DOHH2 (cell line): ENCODE results near the gene ANGPTL7.
"Not testable (repeated sequence)": the region's sequence is repeated elsewhere in the genome, so short reads cannot be mapped to it uniquely, and the experiment has no call there.

ENCODE experiments used
- H3F3A ChIP-seq: fragments of 200-600 bp; sonication (generic), shearing (Covaris generic); 2 replicates; pipeline ENCODE4 v1.6.0; 2016; ENCODE audit warnings: antibody characterized with exemption, mild to moderate bottlenecking; ENCODE audit not compliant: control insufficient read depth, insufficient read depth
- H3K27ac ChIP-seq: fragments of 200-600 bp; sonication (generic); 2 replicates; pipeline ENCODE4 v1.5.1; 2014; ENCODE audit warnings: low read depth, mild to moderate bottlenecking, low read length, moderate library complexity
- H3K27me3 ChIP-seq: fragments of 200-600 bp; sonication (generic); 2 replicates; pipeline ENCODE4 v1.6.1; 2014; ENCODE audit warnings: mild to moderate bottlenecking, low read length, mixed read lengths; ENCODE audit not compliant: control insufficient read depth
- H3K36me3 ChIP-seq: fragments of 200-600 bp; sonication (generic); 2 replicates; pipeline ENCODE4 v1.6.1; 2014; ENCODE audit warnings: mild to moderate bottlenecking, low read length, moderate library complexity, mixed read lengths; ENCODE audit not compliant: control insufficient read depth
- H3K4me1 ChIP-seq: fragments of 200-600 bp; sonication (generic); 2 replicates; pipeline ENCODE4 v1.6.1; 2014; ENCODE audit warnings: mild to moderate bottlenecking, low read length, mixed read lengths; ENCODE audit not compliant: control insufficient read depth
- H3K4me2 ChIP-seq: fragments of 200-600 bp; sonication (generic); 2 replicates; pipeline ENCODE4 v1.6.0; 2014; ENCODE audit warnings: mild to moderate bottlenecking, low read length, moderate library complexity
- H3K4me3 ChIP-seq: fragments of 200-600 bp; sonication (generic); 2 replicates; pipeline ENCODE4 v1.5.1; 2014; ENCODE audit warnings: mild to moderate bottlenecking, low read length, mixed read lengths
- H3K79me2 ChIP-seq: fragments of 200-600 bp; sonication (generic); 2 replicates; pipeline ENCODE4 v1.6.1; 2014; ENCODE audit warnings: mild to moderate bottlenecking, low read length, mixed read lengths; ENCODE audit not compliant: control insufficient read depth
- H3K9me2 ChIP-seq: fragments of 200-600 bp; sonication (generic); replicated peaks from 2 replicates; pipeline ENCODE4 v1.6.1; 2014; ENCODE audit warnings: mild to moderate bottlenecking, low read length, mixed read lengths; ENCODE audit not compliant: control insufficient read depth
- H3K9me3 ChIP-seq: fragments of 200-600 bp; sonication (generic); 2 replicates; pipeline ENCODE4 v1.6.1; 2014; ENCODE audit warnings: antibody characterized with exemption, low read length, mixed read lengths; ENCODE audit not compliant: control insufficient read depth, insufficient read depth
- H4K20me1 ChIP-seq: fragments of 200-600 bp; sonication (generic); 2 replicates; pipeline ENCODE4 v1.6.0; 2014; ENCODE audit warnings: low read depth, mild to moderate bottlenecking, antibody characterized with exemption, low read length, moderate library complexity; ENCODE audit not compliant: control insufficient read depth, insufficient read depth
- CTCF ChIP-seq: fragments of 200-600 bp; sonication (generic); IDR thresholded peaks from one replicate; pipeline ENCODE4 v1.5.1; 2014; ENCODE audit warnings: antibody characterized with exemption, mild to moderate bottlenecking, low read depth, low read length; ENCODE audit not compliant: poor library complexity, severe bottlenecking
- EZH2phosphoT487 ChIP-seq: fragments of 200-600 bp; sonication (generic); IDR thresholded peaks from 2 replicates; pipeline ENCODE4 v1.6.1; 2017; ENCODE audit warnings: borderline replicate concordance, mild to moderate bottlenecking, antibody characterized with exemption, low read length, moderate library complexity, mixed read lengths

Gene ANGPTL7

GRCh38 chr1:11157867-11158266 lies 31.3 kb upstream of the ANGPTL7 start:
- TF ChIP-seq EZH2phosphoT487, result no peak
- no peak for TF ChIP-seq CTCF
- Histone ChIP-seq H3K4me2 (no peak overlapping the region), H3K79me2 (no peaks in the 10 kb centered on the region), H3K27ac (no peak overlapping the region), H3K4me1 (peaks cover 9% of the 10 kb centered on the region), H3K27me3 (no peaks in the 10 kb centered on the region), H3K36me3 (peaks cover 40% of the 10 kb centered on the region), H3F3A (no peaks in the 10 kb centered on the region), H3K9me2 (no peaks in the 10 kb centered on the region), H3K4me3 (no peak overlapping the region), H4K20me1 (no peaks in the 10 kb centered on the region), H3K9me3 (no peaks in the 10 kb centered on the region)

GRCh38 chr1:11158291-11158690 lies 30.9 kb upstream of the ANGPTL7 start:
- no peaks in the 10 kb centered on the region for H3K9me2 ChIP-seq
- no peaks in the 10 kb centered on the region for H3K27me3 ChIP-seq
- no peaks in the 10 kb centered on the region for H3F3A ChIP-seq
- no peak overlapping the region for H3K27ac ChIP-seq
- no peaks in the 10 kb centered on the region for H3K79me2 ChIP-seq
- H3K9me3 ChIP-seq, result no peaks in the 10 kb centered on the region
- no peak overlapping the region for H3K4me2 ChIP-seq
- no peak for TF ChIP-seq CTCF
- no peak for TF ChIP-seq EZH2phosphoT487
- peaks cover 9% of the 10 kb centered on the region for H3K4me1 ChIP-seq
- H3K36me3 ChIP-seq, result peaks cover 36% of the 10 kb centered on the region
- H4K20me1 ChIP-seq, result no peaks in the 10 kb centered on the region
- no peak overlapping the region for H3K4me3 ChIP-seq

- TF ChIP-seq CTCF (no peak), EZH2phosphoT487 (no peak)
- H3K36me3 ChIP-seq, result peaks cover 31% of the 10 kb centered on the region
- H3K4me1 ChIP-seq, result peaks cover 9% of the 10 kb centered on the region
- H3K4me3 ChIP-seq, result no peak overlapping the region
- H3K79me2 ChIP-seq, result no peaks in the 10 kb centered on the region
- no peaks in the 10 kb centered on the region for H3K27me3 ChIP-seq
- H3K9me2 ChIP-seq, result no peaks in the 10 kb centered on the region
- no peaks in the 10 kb centered on the region for H4K20me1 ChIP-seq
- no peaks in the 10 kb centered on the region for H3K9me3 ChIP-seq
- H3K4me2 ChIP-seq, result no peak overlapping the region
- H3K27ac ChIP-seq, result no peak overlapping the region
- H3F3A ChIP-seq, result no peaks in the 10 kb centered on the region
Measured at GRCh38 chr1:11158720-11159321, 30.3 kb upstream of the ANGPTL7 start.

- not testable (repeated sequence) for H3K79me2 ChIP-seq, H4K20me1 ChIP-seq, H3K4me1 ChIP-seq, H3K9me3 ChIP-seq, H3K27ac ChIP-seq, H3K4me2 ChIP-seq, H3F3A ChIP-seq, H3K4me3 ChIP-seq, H3K27me3 ChIP-seq, H3K36me3 ChIP-seq, H3K9me2 ChIP-seq
Measured at GRCh38 chr1:11162752-11163151, 26.4 kb upstream of the ANGPTL7 start.

- not testable (repeated sequence) for H3K4me2 ChIP-seq
Measured at GRCh38 chr1:11166744-11167143, 22.4 kb upstream of the ANGPTL7 start.

More at GRCh38 chr1:11166744-11167143, 22.4 kb upstream of the ANGPTL7 start:
- not testable (repeated sequence) for H3K27me3 ChIP-seq, H3K9me3 ChIP-seq, H3K9me2 ChIP-seq, H3K4me3 ChIP-seq, H4K20me1 ChIP-seq, H3K36me3 ChIP-seq, H3K79me2 ChIP-seq, H3F3A ChIP-seq, H3K4me1 ChIP-seq, H3K27ac ChIP-seq
